HepG2 (cell line): Measurements from ENCODE around the gene CCDC158. TPM values are rescaled to one million over a fixed set of nuclear protein-coding genes. Genes with fewer than 3 reads are reported as not detected.

Source experiments
- AHDC1 ChIP-seq: sonication (generic); formaldehyde crosslinking; IDR thresholded peaks from 2 replicates; pipeline ENCODE4 v1.5.1; 2020; ENCODE audit warnings: mild to moderate bottlenecking, missing genetic modification reagents, borderline replicate concordance
- ATF7-NPFF ChIP-seq: sonication (generic); formaldehyde crosslinking; IDR thresholded peaks from 2 replicates; pipeline ENCODE4 v1.8.1; 2023; ENCODE audit warnings: mild to moderate bottlenecking, low read depth, missing genetic modification reagents, moderate library complexity
- CHCHD3 ChIP-seq: sonication (generic); formaldehyde crosslinking; IDR thresholded peaks from 2 replicates; pipeline ENCODE4 v1.8.0; 2022; ENCODE audit warnings: mild to moderate bottlenecking, missing genetic modification reagents, moderate library complexity
- ERF ChIP-seq: IDR thresholded peaks from 2 replicates; pipeline ENCODE4 v1.6.1; 2018; ENCODE audit warnings: missing biosample characterization, missing genetic modification reagents
- EZH2 ChIP-seq: conservative IDR thresholded peaks from 2 replicates; pipeline ENCODE4 v1.6.1; 2012; ENCODE audit warnings: mild to moderate bottlenecking, low read depth, low read length, moderate library complexity
- GATAD1 ChIP-seq: IDR thresholded peaks from 2 replicates; pipeline ENCODE4 v1.6.1; 2016; ENCODE audit warnings: missing genetic modification reagents, missing compliant biosample characterization
- HCFC1 ChIP-seq: fragments of 150-350 bp; IDR thresholded peaks from 2 replicates; pipeline ENCODE4 v1.6.1; 2014; ENCODE audit warnings: low read depth, low read length
- JUN ChIP-seq: sonication (generic); formaldehyde crosslinking; IDR thresholded peaks from 2 replicates; pipeline ENCODE4 v1.4.0; 2020; ENCODE audit warnings: mild to moderate bottlenecking, missing genetic modification reagents
- SMARCC2 ChIP-seq: fragments of 450-650 bp; IDR thresholded peaks from 2 replicates; pipeline ENCODE4 v1.6.1; 2017; ENCODE audit warnings: antibody characterized with exemption, mild to moderate bottlenecking
- STAG1 ChIP-seq: sonication (generic); formaldehyde crosslinking; IDR thresholded peaks from 2 replicates; pipeline ENCODE4 v1.4.0; 2020; ENCODE audit warnings: missing genetic modification reagents
- ZNF343 ChIP-seq: sonication (generic); formaldehyde crosslinking; IDR thresholded peaks from 2 replicates; pipeline ENCODE4 v1.4.0; 2020; ENCODE audit warnings: mild to moderate bottlenecking, missing genetic modification reagents
- polyA plus RNA-seq, 8 experiments: library from polyadenylated mRNA; depleted of rRNA in 3 of 8; stranded (reverse) in 7 of 8; unstranded in 1 of 8; fragments of >200 nt; fragmentation: Illumina TruSeq in 4 of 8; extraction: Trizol in 4 of 8; gene quantifications; 2 replicates each; pipeline versions ENCODE4 v1.2.1 to v1.2.3, GENCODE V29; 2011 to 2016; ENCODE audit warnings: low read depth in 4 of 8, missing spikeins in 1 of 8, mixed read lengths in 1 of 8; ENCODE audit not compliant: insufficient read depth in 1 of 8
- total RNA-seq, 5 experiments: library from RNA; depleted of rRNA; stranded (reverse); fragments of >200 nt; fragmentation: Illumina TruSeq; extraction: Trizol; gene quantifications; 2 replicates each; pipeline ENCODE4 v1.2.3, GENCODE V29; 2016; ENCODE audit warnings: low read depth in 1 of 5
- TF ChIP-seq, protein P1 (sequence below): sonication (generic); formaldehyde crosslinking; conservative IDR thresholded peaks from 2 replicates; pipeline ENCODE4 v1.8.0; 2022; ENCODE audit warnings: missing genetic modification reagents
- TF ChIP-seq, protein P2 (sequence below), 2 experiments: fragments of 450-650 bp in 1 of 2; sonication (generic) in 1 of 2; formaldehyde crosslinking; IDR thresholded peaks; 2 replicates each; pipeline versions ENCODE4 v1.5.0 to v1.8.0; 2020 to 2022; ENCODE audit warnings: mild to moderate bottlenecking in 1 of 2, missing genetic modification reagents in 1 of 2
- TF ChIP-seq, protein P3 (sequence below): sonication (generic); formaldehyde crosslinking; IDR thresholded peaks from 2 replicates; pipeline ENCODE4 v1.8.1; 2023; ENCODE audit warnings: missing genetic modification reagents, inconsistent platforms, borderline replicate concordance
- TF ChIP-seq, protein P4 (sequence below): sonication (generic); formaldehyde crosslinking; conservative IDR thresholded peaks from 2 replicates; pipeline ENCODE4 v1.4.0; 2020; ENCODE audit warnings: missing genetic modification reagents

Gene CCDC158
- total and polyA plus RNA-seq, 2 of the 13 experiments (the other 11 are each of a cell fraction or from before 2014, with no cell fraction given): not detected

DNA sequence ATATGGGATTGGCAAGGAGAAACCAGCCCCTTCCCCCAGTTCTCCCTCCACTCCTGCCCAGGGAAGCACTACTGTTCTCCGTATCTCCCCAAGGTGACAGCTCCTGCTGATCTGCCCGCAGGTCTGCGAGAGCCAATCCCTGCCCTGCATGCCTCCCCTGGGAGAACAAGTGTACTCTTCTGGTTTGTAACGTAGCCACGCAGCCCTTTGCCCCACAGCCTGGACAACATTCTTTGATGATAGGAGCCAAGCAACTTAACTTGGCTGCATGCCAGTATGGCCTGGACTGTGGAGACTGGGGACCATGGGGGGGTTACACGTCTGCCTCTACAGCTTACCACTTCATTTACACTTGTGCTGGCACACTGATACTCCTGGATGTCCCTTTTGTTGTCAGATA, 112.4 kb downstream of the CCDC158 start (continued):
- TF ChIP-seq, protein P1, sequence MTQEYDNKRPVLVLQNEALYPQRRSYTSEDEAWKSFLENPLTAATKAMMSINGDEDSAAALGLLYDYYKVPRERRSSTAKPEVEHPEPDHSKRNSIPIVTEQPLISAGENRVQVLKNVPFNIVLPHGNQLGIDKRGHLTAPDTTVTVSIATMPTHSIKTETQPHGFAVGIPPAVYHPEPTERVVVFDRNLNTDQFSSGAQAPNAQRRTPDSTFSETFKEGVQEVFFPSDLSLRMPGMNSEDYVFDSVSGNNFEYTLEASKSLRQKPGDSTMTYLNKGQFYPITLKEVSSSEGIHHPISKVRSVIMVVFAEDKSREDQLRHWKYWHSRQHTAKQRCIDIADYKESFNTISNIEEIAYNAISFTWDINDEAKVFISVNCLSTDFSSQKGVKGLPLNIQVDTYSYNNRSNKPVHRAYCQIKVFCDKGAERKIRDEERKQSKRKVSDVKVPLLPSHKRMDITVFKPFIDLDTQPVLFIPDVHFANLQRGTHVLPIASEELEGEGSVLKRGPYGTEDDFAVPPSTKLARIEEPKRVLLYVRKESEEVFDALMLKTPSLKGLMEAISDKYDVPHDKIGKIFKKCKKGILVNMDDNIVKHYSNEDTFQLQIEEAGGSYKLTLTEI (CRISPR knock-in tag): no peak
- TF ChIP-seq EZH2 (no peak), GATAD1 (CRISPR knock-in tag) (peak; percentile 51; the same call in 1 of the 2 replicates), ZNF343 (CRISPR knock-in tag) (no peak), AHDC1 (peak; percentile 63; the same call in 1 of the 2 replicates), HCFC1 (no peak), JUN (CRISPR knock-in tag) (no peak), CHCHD3 (no peak), ATF7-NPFF (CRISPR knock-in tag) (no peak), SMARCC2 (no peak), ERF (CRISPR knock-in tag) (peak; percentile 50; the same call in 1 of the 2 replicates), STAG1 (CRISPR knock-in tag) (no peak; the same call in 1 of the 2 replicates)
- TF ChIP-seq, protein P2, sequence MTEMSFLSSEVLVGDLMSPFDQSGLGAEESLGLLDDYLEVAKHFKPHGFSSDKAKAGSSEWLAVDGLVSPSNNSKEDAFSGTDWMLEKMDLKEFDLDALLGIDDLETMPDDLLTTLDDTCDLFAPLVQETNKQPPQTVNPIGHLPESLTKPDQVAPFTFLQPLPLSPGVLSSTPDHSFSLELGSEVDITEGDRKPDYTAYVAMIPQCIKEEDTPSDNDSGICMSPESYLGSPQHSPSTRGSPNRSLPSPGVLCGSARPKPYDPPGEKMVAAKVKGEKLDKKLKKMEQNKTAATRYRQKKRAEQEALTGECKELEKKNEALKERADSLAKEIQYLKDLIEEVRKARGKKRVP (CRISPR knock-in tag; IDR thresholded peaks at IDR 0.05): 0 out of 4 replicates have a peak, but pooled peaks of 1 of the 2 experiments have one; percentile 17
- TF ChIP-seq, protein P3, sequence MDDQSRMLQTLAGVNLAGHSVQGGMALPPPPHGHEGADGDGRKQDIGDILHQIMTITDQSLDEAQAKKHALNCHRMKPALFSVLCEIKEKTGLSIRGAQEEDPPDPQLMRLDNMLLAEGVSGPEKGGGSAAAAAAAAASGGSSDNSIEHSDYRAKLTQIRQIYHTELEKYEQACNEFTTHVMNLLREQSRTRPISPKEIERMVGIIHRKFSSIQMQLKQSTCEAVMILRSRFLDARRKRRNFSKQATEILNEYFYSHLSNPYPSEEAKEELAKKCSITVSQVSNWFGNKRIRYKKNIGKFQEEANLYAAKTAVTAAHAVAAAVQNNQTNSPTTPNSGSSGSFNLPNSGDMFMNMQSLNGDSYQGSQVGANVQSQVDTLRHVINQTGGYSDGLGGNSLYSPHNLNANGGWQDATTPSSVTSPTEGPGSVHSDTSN (CRISPR knock-in tag): no peak
- TF ChIP-seq, protein P4, sequence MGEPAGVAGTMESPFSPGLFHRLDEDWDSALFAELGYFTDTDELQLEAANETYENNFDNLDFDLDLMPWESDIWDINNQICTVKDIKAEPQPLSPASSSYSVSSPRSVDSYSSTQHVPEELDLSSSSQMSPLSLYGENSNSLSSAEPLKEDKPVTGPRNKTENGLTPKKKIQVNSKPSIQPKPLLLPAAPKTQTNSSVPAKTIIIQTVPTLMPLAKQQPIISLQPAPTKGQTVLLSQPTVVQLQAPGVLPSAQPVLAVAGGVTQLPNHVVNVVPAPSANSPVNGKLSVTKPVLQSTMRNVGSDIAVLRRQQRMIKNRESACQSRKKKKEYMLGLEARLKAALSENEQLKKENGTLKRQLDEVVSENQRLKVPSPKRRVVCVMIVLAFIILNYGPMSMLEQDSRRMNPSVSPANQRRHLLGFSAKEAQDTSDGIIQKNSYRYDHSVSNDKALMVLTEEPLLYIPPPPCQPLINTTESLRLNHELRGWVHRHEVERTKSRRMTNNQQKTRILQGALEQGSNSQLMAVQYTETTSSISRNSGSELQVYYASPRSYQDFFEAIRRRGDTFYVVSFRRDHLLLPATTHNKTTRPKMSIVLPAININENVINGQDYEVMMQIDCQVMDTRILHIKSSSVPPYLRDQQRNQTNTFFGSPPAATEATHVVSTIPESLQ (CRISPR knock-in tag): no peak
